Stimulated activated CD4-positive, alpha-beta T cell treated with anti-CD3 and anti-CD28 coated beads, Interleukin-15, amount 100 ng/mL, for 48 hours (primary cell): ENCODE results near the gene LRRC32.

ENCODE experiments used
- DNase-seq, 2 donors: peaks; one replicate each; pipeline ENCODE4 v3.0.0-alpha.2; 2020; ENCODE audit warnings: low read depth in 2 of 2

The LRRC32 gene

GRCh38 chr11:76664578-76665061 is 5.9 kb downstream of the LRRC32 start:
- DNase-seq = no peak

DNA sequence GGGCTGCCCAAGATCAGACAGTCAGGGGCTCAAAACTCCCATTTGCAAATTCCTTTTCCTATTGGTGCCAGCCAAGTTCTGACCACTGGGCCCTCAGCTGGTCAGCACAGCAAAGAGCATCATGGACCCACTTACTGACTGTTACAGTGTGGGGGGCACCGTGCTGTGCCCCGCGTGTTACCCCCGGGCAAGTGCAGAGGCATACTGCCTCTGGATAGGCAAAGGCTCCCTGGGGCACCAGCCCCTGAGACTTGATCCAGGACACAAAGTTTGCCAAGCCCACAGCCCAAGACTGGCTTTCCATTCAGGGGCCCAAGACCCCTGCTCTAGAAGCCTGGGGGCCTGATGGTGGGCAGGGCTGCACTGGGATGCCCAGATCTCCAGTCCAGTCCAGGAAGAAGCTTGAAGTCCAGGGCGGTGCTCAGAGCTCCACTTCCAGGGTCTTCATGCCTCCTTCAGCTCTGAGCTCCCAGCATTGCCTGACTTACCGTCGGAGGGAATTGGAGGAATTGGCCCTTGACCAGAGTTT is 6.6 kb downstream of the LRRC32 start:
- DNase-seq = no peak

GRCh38 chr11:76663486-76663810 is 7.1 kb downstream of the LRRC32 start:
- DNase-seq = no peak

- no peak for DNase-seq
These were observed 7.7 kb downstream of the LRRC32 start for GRCh38 chr11:76662656-76663485.

GRCh38 chr11:76661834-76662434 is 8.6 kb downstream of the LRRC32 start:
- DNase-seq = no peak

GRCh38 chr11:76661306-76661751 is 9.2 kb downstream of the LRRC32 start:
- no peak for DNase-seq

DNA sequence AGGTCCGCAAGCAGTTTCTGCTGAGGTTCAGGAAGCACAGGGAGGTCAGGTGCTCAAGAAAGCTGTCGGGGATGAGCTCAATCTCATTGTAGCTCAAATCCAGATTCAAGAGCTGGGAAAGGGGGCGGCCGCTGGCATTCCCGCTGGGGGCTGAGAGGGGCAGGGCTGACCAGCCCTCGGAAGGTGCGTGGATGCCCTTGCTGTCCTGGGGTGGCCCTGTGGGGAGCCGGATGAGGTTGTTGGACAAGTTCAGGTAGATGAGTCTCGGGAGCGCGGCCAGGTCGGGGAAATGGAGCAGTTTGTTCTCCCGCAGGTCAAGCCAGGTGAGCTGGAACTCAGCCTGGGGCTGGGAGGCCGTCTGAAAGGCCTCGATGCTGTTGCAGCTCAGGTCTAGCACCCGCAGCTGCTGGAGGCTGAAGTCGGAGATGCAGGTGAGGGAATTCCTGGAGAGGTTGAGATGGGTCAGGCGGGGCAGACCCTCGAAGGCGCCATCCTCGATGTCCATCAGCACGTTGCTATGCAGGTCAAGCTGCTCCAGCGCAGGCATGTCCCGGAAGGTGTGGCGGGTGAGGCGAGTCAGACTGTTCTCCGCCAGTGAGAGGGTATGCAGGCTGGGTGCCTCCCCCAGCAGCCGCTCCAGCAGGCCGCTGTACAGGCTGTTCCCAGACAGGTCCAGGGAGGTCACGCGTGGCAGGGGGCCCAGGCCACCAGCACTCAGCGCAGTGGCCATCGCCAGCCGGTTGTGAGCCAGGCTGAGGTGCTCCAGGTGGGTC is 9.8 kb downstream of the LRRC32 start:
- no peak for DNase-seq

- DNase-seq = no peak
These were observed 10.6 kb downstream of the LRRC32 start for GRCh38 chr11:76659672-76660532.

DNA sequence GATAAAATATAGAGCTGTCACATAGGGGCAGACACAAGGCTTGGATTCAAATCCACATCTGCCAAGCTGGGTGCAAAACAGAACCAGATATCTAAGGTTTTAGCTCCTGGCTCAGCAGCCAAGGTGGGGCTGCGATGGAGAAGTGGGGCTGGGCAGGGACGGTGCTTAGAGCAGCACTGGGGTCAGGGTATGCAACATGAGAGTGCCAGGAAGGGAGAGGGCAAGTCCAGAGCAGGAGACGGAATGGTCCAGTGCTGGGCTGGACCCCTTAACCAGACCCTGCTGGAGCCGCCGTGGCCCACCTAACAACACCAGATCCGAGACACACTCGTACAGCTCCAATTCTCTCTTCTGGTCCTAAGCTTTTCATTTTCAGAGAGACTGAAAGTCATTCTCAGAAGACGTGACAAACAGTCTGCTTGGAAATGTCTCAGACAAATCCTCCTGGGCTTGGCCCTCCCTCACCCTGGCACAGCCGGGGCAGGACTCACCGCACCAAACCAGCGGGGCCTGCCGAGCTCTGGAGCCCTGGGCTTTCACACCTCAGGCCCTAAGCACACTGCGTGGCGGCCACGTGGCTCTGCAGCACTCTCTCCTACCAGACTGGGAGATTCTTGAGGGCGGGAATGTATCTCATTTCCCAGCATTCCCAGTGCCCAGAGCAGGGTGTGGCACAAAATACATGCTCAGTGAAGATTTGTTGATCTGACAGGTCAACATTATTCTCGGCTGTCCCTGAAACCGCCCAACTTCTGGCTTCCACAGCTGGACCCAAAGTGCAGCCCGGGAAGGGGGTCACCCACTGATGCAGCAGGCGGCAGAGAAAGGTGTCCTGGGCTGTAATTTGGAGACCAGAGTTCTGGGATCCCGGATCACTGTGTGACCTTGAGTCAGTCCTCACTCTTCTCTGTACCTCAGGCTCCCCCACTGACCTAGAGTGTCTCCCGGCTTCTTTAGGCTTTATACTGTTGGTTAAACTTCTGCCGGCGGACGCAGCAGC is 11.6 kb downstream of the LRRC32 start:
- no peak for DNase-seq

- DNase-seq = no peak
These were observed 12.3 kb downstream of the LRRC32 start for GRCh38 chr11:76658231-76658630.

GRCh38 chr11:76657187-76658170 is 13.1 kb downstream of the LRRC32 start:
- no peak for DNase-seq

DNA sequence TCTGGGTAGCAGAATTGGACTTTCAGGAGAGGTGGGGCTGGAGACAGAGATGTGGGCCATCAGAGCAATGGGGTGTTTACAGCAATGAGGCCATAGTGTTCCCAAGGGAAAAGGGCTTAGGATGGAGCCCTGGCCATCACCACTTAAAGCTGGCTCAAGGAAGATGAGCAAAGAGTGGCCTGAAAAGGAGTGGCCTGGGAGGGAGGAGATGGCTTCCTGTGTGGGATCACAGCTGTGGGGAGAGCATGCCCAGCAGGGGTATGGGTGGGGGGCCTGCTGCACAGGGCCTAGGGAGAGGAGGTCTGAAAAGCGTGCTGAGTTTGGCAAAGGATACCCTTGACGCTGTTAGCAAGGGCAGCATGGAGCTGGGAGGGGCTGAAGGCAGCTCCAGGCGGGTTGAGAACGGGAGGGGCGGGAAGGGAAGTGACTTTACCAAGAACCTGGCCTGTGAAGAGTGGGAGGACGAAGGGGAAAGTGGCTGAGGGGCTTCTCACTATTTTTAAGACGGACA is 13.9 kb downstream of the LRRC32 start:
- DNase-seq = no peak

DNA sequence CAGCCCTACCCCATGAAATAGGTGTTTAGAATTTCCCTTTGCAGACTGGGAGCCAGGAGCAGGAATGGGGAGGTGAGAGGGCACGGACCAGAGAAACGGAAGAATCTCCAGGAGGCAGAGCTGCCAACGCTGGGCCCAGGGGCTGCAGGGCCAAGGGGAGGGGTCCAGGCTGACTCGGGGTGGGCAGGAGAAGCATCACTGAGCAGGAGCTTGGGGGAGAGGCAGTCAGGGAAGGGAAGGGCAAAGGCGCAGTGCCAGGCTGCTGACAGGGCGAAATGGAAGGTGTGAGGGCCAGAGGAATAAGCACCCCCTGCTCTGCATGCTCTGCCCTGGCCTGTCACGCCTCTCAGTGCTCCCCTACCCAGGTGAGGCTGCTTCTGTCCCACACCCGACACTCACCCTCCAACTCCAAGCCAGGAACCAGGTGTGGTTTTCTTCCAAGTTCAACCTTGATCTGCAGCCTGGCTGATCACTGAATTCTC is 14.5 kb downstream of the LRRC32 start:
- DNase-seq = no peak

- no peak for DNase-seq
These were observed 15.0 kb downstream of the LRRC32 start for GRCh38 chr11:76655501-76656049.

- DNase-seq = no peak
These were observed 15.6 kb downstream of the LRRC32 start for GRCh38 chr11:76654980-76655379.

DNA sequence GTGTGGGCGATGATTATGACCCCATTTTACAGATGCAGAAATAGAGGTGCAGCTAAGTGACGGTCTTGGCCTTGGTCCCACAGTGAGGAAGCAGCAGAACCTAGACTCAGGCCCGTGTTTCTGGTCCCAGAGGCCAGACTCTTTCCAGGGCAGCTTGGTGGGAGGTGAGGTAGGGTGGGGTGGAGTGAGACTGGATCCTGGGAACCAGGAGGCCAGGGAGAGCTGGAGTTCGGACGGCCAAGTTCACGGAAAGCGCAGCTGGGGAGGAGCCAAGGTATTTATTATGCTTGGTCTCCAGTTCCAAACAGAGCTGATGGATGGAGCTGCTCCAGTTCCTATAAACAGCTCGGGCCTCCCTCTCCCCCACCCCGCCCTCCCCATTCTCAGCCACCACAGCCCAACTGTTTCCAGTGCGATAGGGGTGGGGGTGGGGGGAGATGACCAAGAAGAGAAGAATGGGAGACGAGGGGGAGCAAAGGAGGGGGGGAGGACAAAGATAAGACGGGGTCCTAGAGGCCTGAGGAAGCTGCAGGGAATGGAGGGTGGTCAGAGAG is 16.2 kb downstream of the LRRC32 start:
- no peak for DNase-seq

- no peak for DNase-seq
These were observed 16.8 kb downstream of the LRRC32 start for GRCh38 chr11:76653674-76654284.
